HL-60/S4 (cell line): ENCODE results near the gene QSOX2.

Experiments
- in situ Hi-C: fragments of 300-500 bp; cut with MboI; formaldehyde crosslinking; loops from 2 replicates; pipeline ENCODE4 v1.14.3; 2022; ENCODE audit warnings: low sequenced_read_pairs

QSOX2 gene

DNA sequence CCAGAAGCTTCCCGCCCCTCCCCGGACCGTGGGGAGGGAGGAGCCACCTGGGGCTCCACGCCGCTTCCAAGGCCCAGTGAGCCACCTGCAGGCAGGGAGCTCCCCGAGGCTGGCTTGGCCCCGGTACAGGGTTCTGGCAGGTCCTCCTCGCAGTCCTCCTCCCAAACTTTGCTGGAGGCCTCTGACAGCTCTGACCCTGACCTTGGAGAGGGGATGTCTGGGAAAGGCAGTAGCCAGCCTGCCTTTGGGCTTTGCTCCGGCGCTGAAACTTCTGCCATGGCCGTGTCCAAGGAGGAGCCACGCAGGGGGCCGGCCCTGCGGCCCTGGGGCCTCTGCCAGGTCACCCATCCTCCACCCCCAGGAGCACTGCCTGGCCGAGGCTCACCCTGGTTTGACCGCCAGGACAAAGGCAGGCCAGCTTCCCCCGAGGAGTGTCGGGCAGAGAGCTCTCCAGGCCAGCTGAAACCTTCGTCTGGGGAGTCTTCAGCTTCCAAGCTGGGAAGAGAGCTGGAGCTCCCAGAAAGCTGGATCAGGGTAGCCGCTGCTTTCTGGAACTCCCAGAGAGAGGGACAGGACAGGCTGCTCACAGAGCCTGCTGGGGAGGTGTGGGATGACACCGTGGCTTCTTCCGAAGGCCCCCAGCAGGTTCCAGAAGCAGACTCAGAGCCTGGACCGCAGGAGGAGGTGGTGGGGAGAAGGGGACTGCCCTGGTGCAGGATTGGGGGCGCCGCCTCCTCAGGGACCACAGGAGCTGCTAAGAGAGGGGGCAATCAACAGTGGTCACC is 9.0 kb upstream of the QSOX2 start:
- in situ Hi-C loops = no loop called here

DNA sequence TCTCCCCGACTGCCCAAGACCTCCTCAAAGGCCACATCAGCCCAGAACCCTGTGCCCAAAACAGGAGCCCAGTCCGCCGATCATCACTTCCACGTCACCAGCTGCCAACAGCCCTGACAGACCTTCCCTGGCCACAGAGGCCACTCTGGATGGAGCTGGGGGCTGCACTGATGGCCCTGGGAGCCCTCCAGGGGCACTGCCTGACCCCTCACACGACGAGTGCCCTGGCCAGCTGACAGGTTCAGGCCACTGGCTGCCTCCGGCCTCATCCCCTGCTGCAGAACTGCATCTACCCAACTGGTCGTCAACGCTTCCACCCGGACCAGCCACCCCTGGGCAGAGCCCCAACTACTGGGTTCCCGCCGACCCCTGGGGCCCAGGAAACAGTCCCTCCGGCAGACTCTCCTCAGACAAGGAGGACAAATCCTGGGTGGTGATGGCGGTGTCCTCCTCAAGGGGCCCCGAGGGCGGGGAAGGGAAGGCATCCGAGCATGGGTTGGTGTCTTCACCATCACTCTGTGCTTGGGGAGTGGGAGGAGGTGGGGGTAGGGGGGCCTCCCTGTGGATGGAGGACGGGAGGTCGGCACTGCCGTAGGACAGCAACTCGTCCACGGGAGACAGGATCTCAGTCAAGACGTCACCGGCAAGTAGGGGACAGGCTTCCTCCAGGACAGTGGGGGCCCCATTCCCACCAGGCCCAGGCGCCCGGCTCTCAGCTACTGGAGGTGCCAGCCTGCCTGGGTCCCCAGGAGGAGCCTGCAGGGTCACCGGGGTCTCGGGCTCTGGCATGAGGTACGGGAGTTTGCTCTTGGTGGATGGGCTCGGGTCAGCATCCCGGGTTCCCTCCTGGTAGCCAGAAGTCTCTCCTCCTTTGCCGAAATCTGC is 7.9 kb upstream of the QSOX2 start:
- in situ Hi-C loops = no loop called here

DNA sequence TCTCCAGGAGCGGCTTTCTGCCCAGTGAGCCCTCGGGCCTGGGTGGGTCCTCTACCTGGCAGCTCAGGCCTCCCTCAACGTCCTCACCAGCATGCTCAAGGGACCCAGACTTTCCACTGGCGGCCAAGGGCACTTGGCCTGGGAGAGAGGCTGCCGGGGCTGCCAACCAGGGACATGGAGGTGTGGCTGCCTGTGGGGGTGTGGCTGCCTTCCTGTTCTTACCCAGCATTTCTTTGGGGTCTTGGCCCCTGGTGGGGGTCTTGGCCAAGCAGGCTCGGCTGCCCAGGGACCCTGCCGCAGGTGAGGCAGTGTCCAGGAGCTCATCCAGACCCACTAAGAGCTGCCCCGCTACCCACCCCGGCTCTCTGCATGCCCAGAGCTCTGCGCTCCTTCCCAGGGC is 7.2 kb upstream of the QSOX2 start:
- in situ Hi-C loops = no loop called here

DNA sequence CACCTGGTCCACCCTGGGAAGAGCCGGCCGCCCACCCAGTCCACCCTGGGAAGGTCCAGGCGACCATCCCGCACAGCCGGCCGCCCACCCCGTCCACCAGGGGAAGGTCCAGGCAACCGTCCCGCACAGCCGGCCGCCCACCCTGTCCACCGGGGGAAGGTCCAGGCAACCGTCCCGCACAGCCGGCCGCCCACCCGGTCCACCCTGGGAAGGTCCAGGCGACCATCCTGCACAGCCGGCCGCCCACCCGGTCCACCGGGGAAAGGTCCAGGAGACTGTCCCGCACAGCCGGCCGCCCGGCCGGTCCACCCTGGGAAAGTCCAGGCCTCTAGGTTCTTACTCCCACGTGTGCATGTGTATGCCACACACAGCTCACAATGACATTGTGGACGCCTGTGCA is 6.7 kb upstream of the QSOX2 start:
- in situ Hi-C loops = no loop called here

DNA sequence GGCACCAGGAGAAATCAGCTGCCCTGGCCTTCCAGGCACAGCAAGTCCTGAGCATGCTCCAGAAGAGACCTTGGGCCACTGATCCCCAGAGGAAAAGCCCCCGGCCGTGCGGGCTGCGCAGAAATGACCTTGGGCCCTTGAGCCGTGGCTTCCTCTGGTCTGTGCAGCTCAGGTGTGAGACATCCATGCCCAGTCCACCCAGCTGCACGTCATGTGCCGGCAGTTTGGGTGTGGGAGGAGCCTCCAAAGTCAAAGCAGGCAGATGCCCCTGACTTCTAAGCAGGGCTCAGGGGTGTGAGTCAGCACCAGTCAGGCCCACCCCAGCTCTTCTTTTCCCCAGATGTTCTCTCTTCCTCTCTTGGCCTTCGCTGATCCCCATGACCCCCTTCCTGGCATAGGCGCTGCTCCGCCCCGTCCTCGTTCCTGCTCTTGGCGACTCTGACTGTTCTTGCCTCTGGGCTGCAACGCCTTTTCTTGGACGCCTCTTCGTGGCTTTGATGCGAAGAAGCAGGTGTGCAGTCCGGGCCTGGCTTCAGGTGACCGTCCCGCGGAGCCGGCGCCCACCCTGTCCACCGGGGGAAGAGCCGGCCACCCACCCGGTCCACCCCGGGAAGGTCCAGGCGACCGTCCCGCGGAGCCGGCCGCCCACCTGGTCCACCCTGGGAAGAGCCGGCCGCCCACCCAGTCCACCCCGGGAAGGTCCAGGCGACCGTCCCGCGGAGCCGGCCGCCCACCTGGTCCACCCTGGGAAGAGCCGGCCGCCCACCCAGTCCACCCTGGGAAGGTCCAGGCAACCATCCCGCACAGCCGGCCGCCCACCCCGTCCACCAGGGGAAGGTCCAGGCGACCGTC is 5.9 kb upstream of the QSOX2 start:
- in situ Hi-C loops = no loop called here

DNA sequence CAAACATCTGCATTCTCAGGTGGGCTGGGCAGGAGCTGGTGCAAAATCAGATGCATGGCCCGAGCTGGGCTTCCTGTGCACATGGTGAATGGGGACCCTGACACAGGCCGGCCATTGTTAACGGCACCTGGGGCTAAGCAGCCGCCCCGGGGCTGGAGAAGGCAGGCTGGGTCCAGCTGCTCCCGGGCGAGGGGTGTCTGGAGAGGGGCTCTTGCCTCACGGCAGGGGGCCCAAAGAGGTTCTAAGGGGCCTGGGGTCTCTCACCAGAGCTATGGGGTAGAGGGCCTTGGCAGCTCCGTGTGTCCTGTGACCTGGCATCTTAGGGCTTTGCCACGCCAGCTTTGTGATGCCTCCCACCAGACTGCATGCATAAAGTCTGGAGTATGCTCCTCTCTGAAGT is 5.1 kb upstream of the QSOX2 start:
- in situ Hi-C loops = no loop called here

DNA sequence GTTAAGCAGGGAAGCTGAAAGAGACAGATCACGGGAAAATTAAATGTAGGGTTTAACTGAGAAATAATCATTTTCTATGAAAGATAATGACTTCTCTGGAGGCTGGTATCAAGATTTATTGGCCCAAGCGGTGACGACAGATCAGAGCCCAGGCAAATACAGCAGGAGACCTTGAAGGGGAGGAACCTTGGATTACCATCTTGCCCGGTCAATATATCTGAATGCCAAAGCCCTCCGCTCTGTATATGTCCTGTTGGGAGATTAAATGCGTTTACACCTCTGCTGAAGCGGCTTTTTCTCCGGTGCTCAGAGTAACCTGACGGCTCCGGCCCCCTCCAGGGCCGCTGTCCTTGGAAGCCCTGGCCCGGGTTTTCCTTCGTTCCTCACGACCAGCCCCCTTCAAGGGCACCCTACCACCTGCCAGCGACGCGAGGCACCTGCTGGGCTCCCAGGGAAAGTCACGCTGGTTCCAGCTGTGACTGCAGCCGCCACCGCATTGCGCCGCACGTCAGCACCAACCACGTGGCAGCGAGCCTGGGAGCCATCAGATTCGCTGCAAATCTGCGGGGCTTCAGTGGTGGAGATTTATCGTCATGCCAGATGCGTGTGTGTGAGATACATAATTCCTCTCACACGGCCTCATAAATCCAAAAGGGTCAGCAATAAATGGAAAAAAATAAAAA is 4.4 kb upstream of the QSOX2 start:
- in situ Hi-C loops = no loop called here

DNA sequence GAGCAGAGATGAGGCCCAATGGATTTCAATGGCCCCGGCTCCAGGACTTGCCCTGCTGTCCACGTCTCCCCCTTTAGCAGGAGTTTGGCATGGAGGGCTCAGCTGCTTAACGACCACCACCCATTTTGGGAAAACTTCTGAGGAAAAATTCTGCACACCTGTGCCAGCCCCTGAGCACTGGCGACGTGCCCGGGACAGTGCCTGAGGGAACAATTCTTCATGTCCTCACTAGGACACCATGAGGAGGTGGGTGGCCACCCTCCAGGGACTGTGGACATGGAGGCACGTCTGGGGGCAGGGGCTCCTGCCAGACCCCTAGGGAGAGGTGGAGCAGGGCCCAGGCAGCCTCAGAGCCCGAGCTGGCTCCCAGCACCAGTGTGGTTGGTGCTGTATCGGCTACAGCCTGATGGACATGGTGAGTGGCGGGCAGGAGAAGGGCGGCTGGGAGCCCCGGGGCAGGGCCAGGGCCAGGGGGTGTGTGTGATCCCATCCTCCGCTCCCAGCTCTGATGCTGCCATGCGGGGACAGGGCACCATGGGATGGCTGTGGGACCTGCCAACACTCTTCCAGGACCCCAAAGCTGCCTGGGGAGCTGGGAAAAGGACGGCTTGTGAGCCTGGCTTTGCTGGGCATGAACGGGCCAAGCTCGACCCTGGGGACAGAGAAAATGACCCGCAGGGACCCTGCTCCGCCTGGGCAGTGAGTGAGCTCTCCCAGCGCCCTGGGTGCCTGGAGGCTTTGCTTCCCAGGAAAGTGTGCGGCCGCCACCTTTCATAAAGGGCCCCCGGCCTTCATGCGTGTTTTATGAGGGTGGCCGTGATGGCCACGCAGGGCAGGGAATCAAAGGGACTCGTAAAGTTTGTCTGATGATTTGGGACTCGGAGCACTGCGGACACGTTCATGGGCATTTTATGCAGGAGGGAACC is 3.6 kb upstream of the QSOX2 start:
- in situ Hi-C loops = no loop called here

DNA sequence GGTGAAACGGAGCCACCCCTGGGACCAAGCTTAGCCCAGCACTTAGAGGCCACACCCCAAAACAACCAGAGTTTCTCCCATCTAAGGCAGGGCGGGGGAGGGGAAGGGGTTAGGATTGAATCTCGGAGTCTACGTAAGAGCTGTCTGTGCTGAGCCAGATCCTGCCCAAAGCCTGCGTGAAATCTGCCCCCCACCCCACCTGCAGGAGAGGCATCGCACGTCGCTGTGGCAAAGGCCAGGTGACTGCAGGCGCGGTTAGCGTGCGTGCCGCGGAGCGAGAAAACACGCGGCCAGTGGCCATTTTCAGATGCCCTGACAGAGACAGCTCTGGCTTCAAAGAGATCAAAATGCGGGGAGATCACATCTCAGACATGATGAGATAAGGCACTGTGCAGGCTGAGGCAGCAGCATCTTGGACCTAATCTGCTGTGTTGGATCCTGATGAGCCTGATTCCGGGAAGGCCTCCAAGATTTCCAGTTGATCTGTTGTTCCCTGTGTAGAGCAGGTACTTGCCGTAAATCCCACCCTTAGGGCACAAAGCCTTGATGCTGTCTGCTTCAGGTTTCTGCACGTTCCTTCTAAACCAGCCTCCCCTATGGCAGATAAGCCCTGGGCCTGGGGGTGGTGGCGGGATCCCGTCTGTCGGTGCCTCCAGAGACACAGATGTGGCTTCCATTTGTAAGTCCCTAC is 2.5 kb upstream of the QSOX2 start:
- in situ Hi-C loops = no loop called here

DNA sequence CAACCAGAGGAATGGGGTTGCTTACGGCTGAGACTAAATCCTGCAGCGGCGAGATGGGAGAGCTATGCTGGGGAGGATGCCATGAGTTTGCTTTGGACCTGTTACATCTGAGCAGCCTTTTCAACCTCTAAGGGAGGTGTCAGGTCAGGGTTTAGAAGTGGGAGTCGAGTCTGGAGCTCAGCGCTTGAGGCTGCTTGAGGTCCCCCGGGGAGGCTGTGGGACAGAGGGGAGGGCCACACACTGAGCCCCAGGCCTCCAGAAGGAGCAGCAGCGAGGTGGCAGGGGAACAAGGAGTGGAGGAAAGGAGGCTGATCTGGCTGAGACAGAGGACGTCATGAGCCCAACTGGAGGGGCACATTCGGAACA is 1.9 kb upstream of the QSOX2 start:
- in situ Hi-C loops = no loop called here

DNA sequence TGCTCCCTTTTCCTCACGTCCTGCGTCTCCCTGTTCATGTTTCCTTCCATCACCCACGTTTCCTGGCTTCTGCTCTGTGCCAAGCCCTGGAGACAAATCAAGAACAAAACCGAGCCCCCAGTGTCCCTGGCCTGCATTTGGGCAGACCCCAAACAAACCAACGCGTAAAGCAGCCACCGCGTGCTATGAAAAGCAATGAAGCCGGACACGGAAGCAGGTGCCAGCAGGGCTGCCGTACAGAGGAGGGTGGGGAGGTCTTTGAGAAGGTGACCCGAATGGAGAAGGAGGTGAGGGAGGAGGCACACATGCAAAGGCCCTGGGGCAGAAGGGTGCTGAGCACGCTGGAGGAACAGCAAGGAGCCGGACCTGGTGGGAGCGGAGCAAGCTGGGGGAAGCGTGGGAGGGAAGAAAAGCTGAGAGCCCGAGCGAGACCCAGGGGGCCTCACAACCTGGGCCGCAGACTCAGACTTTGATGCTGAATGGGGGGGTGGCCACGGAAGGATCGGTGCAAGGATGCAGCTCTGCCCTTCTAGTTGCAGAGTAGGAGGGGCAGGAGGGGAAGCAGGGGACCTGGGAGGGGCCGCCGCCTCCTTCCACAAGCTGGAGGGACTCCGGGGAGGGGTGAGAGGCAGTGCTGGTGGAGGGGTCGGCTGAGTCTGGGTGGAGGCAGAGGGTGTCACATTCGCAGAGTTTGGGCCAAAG is 1.4 kb upstream of the QSOX2 start:
- in situ Hi-C loops = no loop called here

DNA sequence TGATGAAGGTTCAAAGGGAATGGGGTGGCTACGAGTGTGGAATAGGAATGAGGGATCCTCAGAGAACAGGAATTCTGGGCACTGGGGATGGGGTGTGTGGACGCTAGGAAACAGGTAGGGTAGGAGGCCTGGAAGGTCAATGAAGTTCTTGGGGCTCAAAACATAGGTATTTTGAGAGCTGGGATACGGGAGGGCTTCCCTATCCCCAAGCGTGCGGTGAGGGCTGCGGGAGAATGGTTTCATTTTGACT is 718 bp downstream of the QSOX2 start:
- in situ Hi-C loops = no loop called here

DNA sequence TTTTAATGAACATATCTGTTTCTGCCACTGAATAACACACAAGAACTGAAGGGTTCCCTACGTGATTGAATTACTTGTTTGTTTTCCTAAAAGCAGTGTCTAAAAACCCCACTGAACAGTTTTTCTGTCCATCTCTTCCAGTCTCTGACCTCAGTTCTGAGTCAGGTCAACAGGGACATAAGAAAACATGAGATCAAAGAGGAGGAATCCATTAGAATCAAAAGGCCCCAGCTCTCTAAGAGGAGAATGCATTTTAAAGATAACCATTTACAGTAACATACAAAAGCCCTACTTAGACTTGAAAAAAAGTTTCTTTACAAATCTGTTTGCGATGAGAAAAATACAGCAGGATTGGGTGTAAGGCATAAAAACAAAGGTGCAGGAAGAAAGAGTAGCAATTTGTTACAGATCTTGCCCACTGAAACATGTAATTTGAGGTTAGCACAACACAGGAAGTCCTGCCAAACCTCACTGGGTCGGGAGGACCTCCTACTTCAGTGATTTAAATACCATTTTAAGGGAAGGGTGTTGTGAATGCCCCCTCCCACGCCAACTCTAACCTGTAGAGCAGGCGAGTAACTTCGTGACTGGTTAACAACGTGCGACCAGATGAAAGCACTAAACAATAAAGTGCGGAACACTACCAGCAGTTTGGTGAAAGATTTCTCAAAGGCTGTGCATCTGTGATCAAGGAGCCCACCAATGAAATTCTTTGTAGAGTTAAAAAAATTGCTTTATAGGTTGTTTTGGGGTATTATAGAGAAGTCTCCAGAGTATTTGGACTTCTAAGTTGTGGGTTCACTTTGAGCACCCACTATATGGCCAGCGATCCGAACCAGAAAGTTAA is 1.3 kb downstream of the QSOX2 start:
- in situ Hi-C loops = no loop called here

DNA sequence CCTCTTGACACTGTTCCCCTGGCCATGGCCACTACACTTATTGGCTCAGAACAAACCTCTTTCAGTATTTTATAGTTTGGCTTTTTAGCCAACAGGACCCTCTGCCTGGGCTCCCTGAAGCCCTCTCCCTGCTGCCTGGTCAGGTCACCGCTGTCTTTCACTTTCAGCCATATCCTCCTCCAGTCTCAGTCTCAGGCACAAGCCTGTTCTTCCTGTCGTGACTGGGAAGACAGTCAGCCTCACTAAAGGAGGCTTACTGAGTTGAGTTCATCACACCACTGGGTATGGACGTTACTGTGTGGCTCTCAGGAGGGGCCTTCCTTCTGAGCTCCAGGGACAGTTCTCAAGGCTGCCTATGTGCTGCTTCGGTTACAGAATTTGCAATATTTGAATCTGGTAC is 2.0 kb downstream of the QSOX2 start:
- in situ Hi-C loops = no loop called here

DNA sequence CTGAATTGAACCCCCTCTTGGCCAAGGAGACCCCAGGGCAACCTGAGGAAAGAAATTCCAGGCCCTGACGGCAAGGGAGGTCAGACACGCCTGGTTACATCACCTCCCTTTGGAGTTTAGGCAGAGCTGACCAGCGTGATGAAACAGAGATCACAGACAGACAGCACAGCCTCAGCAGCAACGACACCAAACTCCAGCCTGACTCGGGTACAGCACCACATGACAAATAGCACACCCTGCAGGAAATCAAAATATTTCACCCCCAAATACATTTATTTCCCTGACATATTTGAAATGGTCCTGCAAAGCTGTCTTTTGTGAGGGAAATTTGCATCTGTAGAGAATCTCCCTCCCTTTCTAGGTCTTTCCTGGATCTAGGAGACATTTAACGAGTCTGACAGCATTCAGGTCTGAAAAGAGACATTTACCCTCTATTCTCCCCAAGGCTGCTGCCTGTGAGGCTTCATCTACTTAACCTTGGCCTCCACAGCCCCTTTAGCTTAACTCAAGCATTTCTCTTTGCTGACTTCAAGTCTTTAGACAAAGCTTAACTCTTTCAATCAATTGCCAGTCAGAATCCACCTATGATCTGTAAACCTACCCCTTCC is 2.6 kb downstream of the QSOX2 start:
- in situ Hi-C loops = no loop called here

DNA sequence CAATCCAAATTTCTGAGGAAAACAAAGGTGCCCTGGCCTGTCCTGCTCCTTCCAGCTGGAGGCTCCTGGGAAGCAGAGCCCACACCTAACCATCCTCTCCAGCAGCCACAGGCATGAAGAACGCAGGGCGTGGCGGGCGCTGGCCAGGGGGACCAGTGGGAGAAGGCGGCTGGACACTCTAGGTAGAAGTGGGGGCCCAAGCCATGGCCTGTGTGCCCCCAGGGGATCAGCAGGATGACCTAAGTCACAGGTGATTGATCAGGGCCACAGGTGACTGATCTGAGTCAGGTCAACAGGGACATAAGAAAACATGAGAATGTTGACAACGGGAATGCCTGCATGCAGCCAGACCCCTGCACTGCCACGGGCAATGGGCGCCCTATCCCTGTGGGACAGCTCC is 3.4 kb downstream of the QSOX2 start:
- in situ Hi-C loops = no loop called here

DNA sequence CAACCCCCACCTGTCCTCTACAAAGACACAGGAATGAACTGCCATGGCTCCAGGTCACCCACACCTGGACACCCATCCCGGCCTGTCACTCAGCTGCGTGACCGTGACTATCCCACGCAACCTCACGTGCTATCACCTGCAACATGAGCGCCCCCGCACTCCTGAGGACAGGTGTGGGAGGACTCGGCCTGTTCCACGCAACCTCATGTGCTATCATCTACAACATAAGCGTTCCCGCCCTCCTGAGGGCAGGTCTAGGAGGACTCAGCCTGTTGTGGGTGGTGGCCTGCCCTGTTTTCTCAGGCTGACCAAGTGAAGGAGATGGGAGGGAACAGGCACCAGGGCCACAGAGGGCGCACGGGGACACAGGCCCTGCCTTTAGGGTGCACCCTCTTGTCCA is 4.1 kb downstream of the QSOX2 start:
- in situ Hi-C loops = no loop called here

DNA sequence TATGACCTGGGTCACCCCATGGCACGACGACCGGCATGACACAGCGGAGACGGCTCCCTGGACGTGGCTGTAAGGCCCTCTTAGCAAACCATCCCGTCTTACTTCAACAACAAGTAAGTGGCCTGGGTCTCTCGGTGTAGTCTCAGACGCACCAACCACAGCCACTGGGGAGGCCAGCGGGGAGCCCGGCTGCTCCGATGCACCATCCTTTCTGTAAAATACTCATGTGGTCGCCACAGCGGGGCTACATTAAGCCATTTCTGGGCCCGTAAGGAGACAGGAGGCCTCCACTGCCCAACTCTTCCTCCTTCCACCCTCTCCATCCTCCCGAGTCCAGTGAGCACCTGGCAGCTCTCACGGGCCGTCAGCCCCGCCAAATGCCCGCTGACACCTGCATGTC is 4.7 kb downstream of the QSOX2 start:
- in situ Hi-C loops = no loop called here
